Progenitor cell of endocrine pancreas (in vitro differentiated cells): ENCODE measurements around the gene ZDHHC8. TPM values are rescaled to one million over a fixed set of nuclear protein-coding genes. Genes with fewer than 3 reads are reported as not detected.
A peak's percentile ranks its signal among the peaks of the same experiment; 100 is the strongest.

Source experiments
- DNase-seq: peaks from one replicate; pipeline ENCODE4 v3.0.0; 2021; ENCODE audit warnings: low spot score; ENCODE audit not compliant: unreplicated experiment
- H3K27ac Mint-ChIP-seq: 2 replicates; pipeline ENCODE4 v1.8.0; 2021; ENCODE audit warnings: mild to moderate bottlenecking, moderate library complexity, mixed read lengths
- H3K27me3 Mint-ChIP-seq: 2 replicates; pipeline ENCODE4 v1.8.0; 2021; ENCODE audit warnings: mixed read lengths
- H3K36me3 Mint-ChIP-seq: 2 replicates; pipeline ENCODE4 v1.8.0; 2022; ENCODE audit warnings: mixed read lengths; ENCODE audit not compliant: insufficient read depth
- H3K4me1 Mint-ChIP-seq: 2 replicates; pipeline ENCODE4 v1.8.0; 2021; ENCODE audit warnings: low read depth, mixed read lengths
- H3K4me3 Mint-ChIP-seq: 2 replicates; pipeline ENCODE4 v1.8.0; 2021; ENCODE audit warnings: low read depth, mild to moderate bottlenecking, moderate library complexity, mixed read lengths
- H3K9me3 Mint-ChIP-seq: 2 replicates; pipeline ENCODE4 v1.8.0; 2021; ENCODE audit warnings: low read depth, mixed read lengths
- CTCF ChIP-seq: fragments of 200-600 bp; sonication (generic); IDR thresholded peaks from one replicate; pipeline ENCODE4 v1.5.0; 2021; ENCODE audit warnings: antibody characterized with exemption, mild to moderate bottlenecking; ENCODE audit not compliant: unreplicated experiment
- total RNA-seq: library from RNA; stranded (reverse); gene quantifications from 2 replicates; pipeline ENCODE4 v1.2.1, GENCODE V29; 2021

The ZDHHC8 gene
- total RNA-seq, 1 donor from 2014 or later, result 82.1 TPM

- Mint-ChIP-seq H3K27me3 (no peaks in the 10 kb centered on the region), H3K4me1 (no peaks in the 10 kb centered on the region), H3K36me3 (peaks cover 10% of the 10 kb centered on the region), H3K9me3 (no peaks in the 10 kb centered on the region), H3K4me3 (no peak overlapping the region), H3K27ac (peak overlapping the region; percentile 49)
- peak; percentile 19 for TF ChIP-seq CTCF
- no peak for DNase-seq
Measured at GRCh38 chr22:20102203-20102780, 29.3 kb upstream of the ZDHHC8 start.

- Mint-ChIP-seq H3K27me3 (no peaks in the 10 kb centered on the region), H3K4me1 (no peaks in the 10 kb centered on the region), H3K4me3 (no peak overlapping the region), H3K36me3 (peaks cover 14% of the 10 kb centered on the region), H3K27ac (no peak overlapping the region), H3K9me3 (no peaks in the 10 kb centered on the region)
- DNase-seq, result no peak
- TF ChIP-seq CTCF, result no peak
Measured at GRCh38 chr22:20105456-20106204, 26.0 kb upstream of the ZDHHC8 start.

GRCh38 chr22:20106205-20106848, 25.3 kb upstream of the ZDHHC8 start:
- Mint-ChIP-seq H3K4me1 (no peaks in the 10 kb centered on the region), H3K9me3 (no peaks in the 10 kb centered on the region), H3K4me3 (no peak overlapping the region), H3K27ac (peak overlapping the region; percentile 29), H3K36me3 (peaks cover 14% of the 10 kb centered on the region), H3K27me3 (no peaks in the 10 kb centered on the region)
- no peak for DNase-seq
- no peak for TF ChIP-seq CTCF

- Mint-ChIP-seq H3K9me3 (no peaks in the 10 kb centered on the region), H3K36me3 (peaks cover 14% of the 10 kb centered on the region), H3K27me3 (no peaks in the 10 kb centered on the region), H3K27ac (peak overlapping the region; percentile 29), H3K4me3 (no peak overlapping the region), H3K4me1 (no peaks in the 10 kb centered on the region)
- DNase-seq, result no peak
- no peak for TF ChIP-seq CTCF
Measured at GRCh38 chr22:20106849-20107237, 24.8 kb upstream of the ZDHHC8 start.

- no peak for TF ChIP-seq CTCF
- no peaks in the 10 kb centered on the region for H3K27me3 Mint-ChIP-seq
- peaks cover 10% of the 10 kb centered on the region for H3K36me3 Mint-ChIP-seq
- no peak overlapping the region for H3K4me3 Mint-ChIP-seq
- no peaks in the 10 kb centered on the region for H3K9me3 Mint-ChIP-seq
- no peak for DNase-seq
- no peaks in the 10 kb centered on the region for H3K4me1 Mint-ChIP-seq
- H3K27ac Mint-ChIP-seq, result no peak overlapping the region
Measured at GRCh38 chr22:20107471-20107901, 24.1 kb upstream of the ZDHHC8 start.
